Measurements from ENCODE around the gene RAD54L2.

DNA sequence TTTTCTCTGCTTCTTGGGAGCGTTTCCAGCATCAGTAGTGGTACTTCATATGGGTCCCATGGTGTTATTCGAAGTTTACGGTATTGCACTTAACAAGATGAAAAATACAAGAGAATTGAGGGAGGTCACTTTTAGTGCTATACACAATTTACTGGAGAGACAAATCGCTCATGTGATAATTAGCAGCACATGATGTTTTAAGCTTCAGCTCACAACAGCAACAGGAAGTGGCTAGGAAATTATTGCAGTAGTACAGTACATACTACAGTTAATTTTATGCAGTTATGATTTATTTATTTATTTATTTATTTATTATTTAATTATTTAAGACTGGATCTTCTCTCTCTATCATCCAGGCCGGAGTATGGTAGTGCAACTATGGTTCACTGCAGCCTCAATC, 24.3 kb upstream of the RAD54L2 start:
- TF ChIP-seq, protein P1, sequence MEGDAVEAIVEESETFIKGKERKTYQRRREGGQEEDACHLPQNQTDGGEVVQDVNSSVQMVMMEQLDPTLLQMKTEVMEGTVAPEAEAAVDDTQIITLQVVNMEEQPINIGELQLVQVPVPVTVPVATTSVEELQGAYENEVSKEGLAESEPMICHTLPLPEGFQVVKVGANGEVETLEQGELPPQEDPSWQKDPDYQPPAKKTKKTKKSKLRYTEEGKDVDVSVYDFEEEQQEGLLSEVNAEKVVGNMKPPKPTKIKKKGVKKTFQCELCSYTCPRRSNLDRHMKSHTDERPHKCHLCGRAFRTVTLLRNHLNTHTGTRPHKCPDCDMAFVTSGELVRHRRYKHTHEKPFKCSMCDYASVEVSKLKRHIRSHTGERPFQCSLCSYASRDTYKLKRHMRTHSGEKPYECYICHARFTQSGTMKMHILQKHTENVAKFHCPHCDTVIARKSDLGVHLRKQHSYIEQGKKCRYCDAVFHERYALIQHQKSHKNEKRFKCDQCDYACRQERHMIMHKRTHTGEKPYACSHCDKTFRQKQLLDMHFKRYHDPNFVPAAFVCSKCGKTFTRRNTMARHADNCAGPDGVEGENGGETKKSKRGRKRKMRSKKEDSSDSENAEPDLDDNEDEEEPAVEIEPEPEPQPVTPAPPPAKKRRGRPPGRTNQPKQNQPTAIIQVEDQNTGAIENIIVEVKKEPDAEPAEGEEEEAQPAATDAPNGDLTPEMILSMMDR (IDR thresholded peaks at IDR 0.05; ENCODE audit: control extremely low read depth in 1 of 3, insufficient read depth in 1 of 3, low read depth in 1 of 3, low read length in 3 of 3) = no peak
- TF ChIP-seq JUND (IDR thresholded peaks at IDR 0.05; ENCODE audit: low read length) (no peak), BCL11A (IDR thresholded peaks at IDR 0.05; ENCODE audit: low read depth in 2 of 2, low read length in 2 of 2) (no peak), SUZ12 (IDR thresholded peaks at IDR 0.05; ENCODE audit: low read length) (no peak), SAP30 (IDR thresholded peaks at IDR 0.05; ENCODE audit: insufficient read depth, insufficient replicate concordance, low read length) (no peak), POU5F1 (IDR thresholded peaks at IDR 0.05; ENCODE audit: low read depth, low read length) (no peak), SIN3A (conservative IDR thresholded peaks at IDR 0.05 in 1 of 2, IDR thresholded peaks at IDR 0.05 in 1 of 2; ENCODE audit: low read depth in 1 of 2, low read length in 2 of 2) (no peak), MAFK (IDR thresholded peaks at IDR 0.05; ENCODE audit: low read depth, low read length) (no peak), POLR2A (IDR thresholded peaks at IDR 0.05; ENCODE audit: control extremely low read depth in 1 of 2, low read depth in 2 of 2, low read length in 2 of 2) (no peak), RAD21 (IDR thresholded peaks at IDR 0.05 in 1 of 2, conservative IDR thresholded peaks at IDR 0.05 in 1 of 2; ENCODE audit: low read depth in 2 of 2, low read length in 2 of 2) (no peak), EZH2 (IDR thresholded peaks at IDR 0.05; ENCODE audit: low read depth, low read length, severe bottlenecking) (no peak), TEAD4 (IDR thresholded peaks at IDR 0.05; ENCODE audit: low read depth, low read length) (no peak)
